Lower lobe of right lung (tissue), 2 donors: ENCODE measurements around the gene TMSB10. TPM values are rescaled to one million over a fixed set of nuclear protein-coding genes. Genes with fewer than 3 reads are reported as not detected.
A peak's percentile ranks its signal among the peaks of the same experiment; 100 is the strongest.
"Not testable (repeated sequence)": the region's sequence is repeated elsewhere in the genome, so short reads cannot be mapped to it uniquely, and the experiment has no call there.

ENCODE experiments used
- ATAC-seq, 2 donors: fragments of 200-7000 bp; cut with Tn5 transposase; one replicate each; pipeline ENCODE4 v1.9.1; 2020 to 2022; ENCODE audit warnings: mild to moderate bottlenecking in 2 of 2, moderate library complexity in 2 of 2
- DNase-seq: peaks from one replicate; pipeline ENCODE4 v3.0.0-alpha.2; 2020
- H3K27ac ChIP-seq: fragments of 200-600 bp; one replicate; pipeline ENCODE4 v1.8.0; 2022
- H3K27me3 ChIP-seq: fragments of 200-600 bp; one replicate; pipeline ENCODE4 v1.8.0; 2022; ENCODE audit warnings: low read depth
- H3K36me3 ChIP-seq: fragments of 200-600 bp; one replicate; pipeline ENCODE4 v1.8.0; 2022; ENCODE audit warnings: mild to moderate bottlenecking
- H3K4me1 ChIP-seq: fragments of 200-600 bp; one replicate; pipeline ENCODE4 v1.8.0; 2022
- H3K4me3 ChIP-seq: fragments of 200-600 bp; one replicate; pipeline ENCODE4 v1.8.0; 2022; ENCODE audit warnings: mild to moderate bottlenecking
- H3K9me3 ChIP-seq: fragments of 200-600 bp; one replicate; pipeline ENCODE4 v1.8.0; 2022
- CTCF ChIP-seq: fragments of 200-600 bp; IDR thresholded peaks from one replicate; pipeline ENCODE4 v1.8.0; 2022; ENCODE audit warnings: antibody characterized with exemption, mild to moderate bottlenecking
- intact Hi-C: fragments of 100-400 bp; cut with DNase I; formaldehyde crosslinking; loops from one replicate; pipeline ENCODE4 v1.11.0; 2022
- total RNA-seq: library from RNA; stranded (reverse); fragmentation: NEBNext Ultra II Directional; extraction: Animal tissue kit (Norgen Biotek cat#: 25700); gene quantifications from one replicate; pipeline ENCODE4 v1.2.1, GENCODE V29; 2021
- donor health status: DM: no; HTN: yes; CAD: no; lungs with severe emphysema.

Gene TMSB10
- total RNA-seq, 1 donor from 2014 or later, result 1,739 TPM

DNA sequence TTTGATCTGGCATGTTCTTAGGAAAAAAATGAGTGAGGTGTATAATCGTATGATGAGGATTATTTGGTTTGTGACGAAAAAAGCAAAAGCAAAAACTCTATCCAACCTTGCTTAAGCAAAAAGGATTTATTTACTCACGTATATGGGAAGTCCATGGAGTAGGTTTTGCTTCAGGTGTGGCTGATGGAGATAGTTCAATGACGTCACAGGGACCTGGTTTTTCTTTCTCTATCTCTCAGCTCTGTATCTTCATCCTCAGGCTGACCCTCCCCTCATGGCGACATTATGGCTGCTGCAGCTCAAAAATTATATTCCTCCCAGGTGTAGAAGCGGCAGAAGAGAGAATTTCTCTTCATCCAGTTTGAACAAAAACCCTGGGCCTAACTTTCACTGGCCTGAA is 8.9 kb downstream of the TMSB10 start:
- no peak for ATAC-seq
- no peak for DNase-seq
- Histone ChIP-seq H3K4me1 (peaks cover 1% of the 10 kb centered on the region), H3K9me3 (no peaks in the 10 kb centered on the region), H3K4me3 (no peak overlapping the region), H3K36me3 (no peaks in the 10 kb centered on the region), H3K27ac (no peak overlapping the region), H3K27me3 (no peaks in the 10 kb centered on the region)
- intact Hi-C loops, result no loop called here
- TF ChIP-seq CTCF, result no peak

DNA sequence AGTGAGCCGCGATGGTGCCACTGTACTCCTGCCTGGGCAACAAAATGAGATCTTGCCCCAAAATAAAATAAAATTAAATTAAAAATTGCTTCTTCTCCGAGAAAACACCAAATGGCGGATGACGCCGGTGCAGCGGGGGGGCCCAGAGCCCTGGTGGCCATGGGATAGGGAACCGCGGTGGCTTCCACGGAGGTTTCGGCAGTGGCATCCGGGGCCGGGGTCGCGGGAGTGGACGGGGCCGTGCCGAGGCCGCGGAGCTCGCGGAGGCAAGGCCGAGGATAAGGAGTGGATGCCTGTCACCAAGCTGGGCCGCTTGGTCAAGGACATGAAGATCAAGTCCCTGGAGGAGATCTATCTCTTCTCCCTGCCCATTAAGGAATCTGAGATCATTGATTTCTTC is 10.2 kb downstream of the TMSB10 start:
- intact Hi-C loops, result not testable (repeated sequence)

DNA sequence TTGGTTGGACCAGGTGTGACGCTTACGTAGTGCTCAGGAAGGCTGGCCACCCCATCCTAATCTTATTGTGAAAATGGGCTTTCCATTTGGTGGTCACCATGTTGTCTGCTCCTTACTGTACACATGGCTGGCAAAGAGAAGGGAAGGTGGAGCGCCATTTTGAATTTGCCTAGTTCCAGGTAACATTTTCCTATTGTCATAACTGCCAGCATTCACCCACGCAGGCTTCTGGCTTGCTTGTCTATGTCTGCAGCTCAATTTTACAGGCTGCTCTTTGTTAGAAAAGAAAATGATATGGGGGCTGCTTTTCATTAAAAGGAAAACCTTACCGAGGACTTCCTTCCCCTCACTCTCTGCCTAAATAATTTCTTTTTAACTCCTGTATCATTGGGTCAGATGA is 12.4 kb downstream of the TMSB10 start:
- H3K36me3 ChIP-seq, H3K9me3 ChIP-seq, DNase-seq, H3K27ac ChIP-seq, H3K4me3 ChIP-seq, ATAC-seq, intact Hi-C loops, H3K27me3 ChIP-seq: not testable (repeated sequence)
- H3K4me1 ChIP-seq, result peaks cover 13% of the 10 kb centered on the region

More for the DNA sequence above, 10.2 kb downstream of the TMSB10 start:
- not testable (repeated sequence) for DNase-seq, H3K36me3 ChIP-seq, H3K4me3 ChIP-seq, ATAC-seq, H3K27ac ChIP-seq, H3K27me3 ChIP-seq, H3K9me3 ChIP-seq
- H3K4me1 ChIP-seq, result peaks cover 13% of the 10 kb centered on the region

- no peaks in the 10 kb centered on the region for H3K9me3 ChIP-seq
- intact Hi-C loops, result no loop called here
- H3K36me3 ChIP-seq, result no peaks in the 10 kb centered on the region
- no peak for TF ChIP-seq CTCF
- DNase-seq (no peak), ATAC-seq (no peak)
- no peaks in the 10 kb centered on the region for H3K27me3 ChIP-seq
- peaks cover 13% of the 10 kb centered on the region for H3K4me1 ChIP-seq
- no peak overlapping the region for H3K4me3 ChIP-seq
- H3K27ac ChIP-seq, result peak overlapping the region; percentile 86
Observed at GRCh38 chr2:84918430-84918829, 13.0 kb downstream of the TMSB10 start.

- Histone ChIP-seq H3K4me3 (peak overlapping the region; percentile 7), H3K27ac (peak overlapping the region; percentile 86), H3K9me3 (no peaks in the 10 kb centered on the region), H3K36me3 (no peaks in the 10 kb centered on the region), H3K4me1 (peaks cover 27% of the 10 kb centered on the region), H3K27me3 (no peaks in the 10 kb centered on the region)
- DNase-seq (no peak), ATAC-seq (peak; percentile 81 to 89)
- intact Hi-C loops, result no loop called here
- TF ChIP-seq CTCF, result no peak
Observed at GRCh38 chr2:84919885-84920580, 14.6 kb downstream of the TMSB10 start.

- Histone ChIP-seq H3K27me3 (no peaks in the 10 kb centered on the region), H3K36me3 (no peaks in the 10 kb centered on the region), H3K4me1 (peaks cover 51% of the 10 kb centered on the region), H3K27ac (no peak overlapping the region), H3K9me3 (no peaks in the 10 kb centered on the region), H3K4me3 (no peak overlapping the region)
- no peak for TF ChIP-seq CTCF
- intact Hi-C loops, result no loop called here
- no peak for ATAC-seq
- DNase-seq, result no peak
Observed at GRCh38 chr2:84923009-84923408, 17.6 kb downstream of the TMSB10 start.
